ENCODE measurements around the gene CNOT4. TPM values are rescaled to one million over a fixed set of nuclear protein-coding genes. Genes with fewer than 3 reads are reported as not detected.

Gene CNOT4
- total RNA-seq, 1 experiment from 2014 or later, result 22.0 TPM

- no peak overlapping the region for H3K4me3 Mint-ChIP-seq (ENCODE audit: unreplicated experiment)
- no peaks in the 10 kb centered on the region for H3K9me3 Mint-ChIP-seq (ENCODE audit: unreplicated experiment)
- no peaks in the 10 kb centered on the region for H3K4me1 ChIP-seq
- ChIA-PET CTCF (no interaction called here), POLR2A (no interaction called here)
- TF ChIP-seq, protein P1, sequence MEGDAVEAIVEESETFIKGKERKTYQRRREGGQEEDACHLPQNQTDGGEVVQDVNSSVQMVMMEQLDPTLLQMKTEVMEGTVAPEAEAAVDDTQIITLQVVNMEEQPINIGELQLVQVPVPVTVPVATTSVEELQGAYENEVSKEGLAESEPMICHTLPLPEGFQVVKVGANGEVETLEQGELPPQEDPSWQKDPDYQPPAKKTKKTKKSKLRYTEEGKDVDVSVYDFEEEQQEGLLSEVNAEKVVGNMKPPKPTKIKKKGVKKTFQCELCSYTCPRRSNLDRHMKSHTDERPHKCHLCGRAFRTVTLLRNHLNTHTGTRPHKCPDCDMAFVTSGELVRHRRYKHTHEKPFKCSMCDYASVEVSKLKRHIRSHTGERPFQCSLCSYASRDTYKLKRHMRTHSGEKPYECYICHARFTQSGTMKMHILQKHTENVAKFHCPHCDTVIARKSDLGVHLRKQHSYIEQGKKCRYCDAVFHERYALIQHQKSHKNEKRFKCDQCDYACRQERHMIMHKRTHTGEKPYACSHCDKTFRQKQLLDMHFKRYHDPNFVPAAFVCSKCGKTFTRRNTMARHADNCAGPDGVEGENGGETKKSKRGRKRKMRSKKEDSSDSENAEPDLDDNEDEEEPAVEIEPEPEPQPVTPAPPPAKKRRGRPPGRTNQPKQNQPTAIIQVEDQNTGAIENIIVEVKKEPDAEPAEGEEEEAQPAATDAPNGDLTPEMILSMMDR (IDR thresholded peaks at IDR 0.05; ENCODE audit: insufficient read depth in 1 of 2, low read depth in 1 of 2, low read length in 1 of 2, severe bottlenecking in 1 of 2, unreplicated experiment in 1 of 2), result no peak
- no peak overlapping the region for H3K27ac Mint-ChIP-seq (ENCODE audit: unreplicated experiment)
- BruUV-seq (replicated peaks), result no TSS peak
- H3K9me3 ChIP-seq, result no peaks in the 10 kb centered on the region
- no peaks in the 10 kb centered on the region for H3K4me1 Mint-ChIP-seq (ENCODE audit: low read depth, unreplicated experiment)
- H3K27me3 ChIP-seq (replicated peaks; ENCODE audit: control insufficient read depth, insufficient read depth, low read length), result no peaks in the 10 kb centered on the region
- no peaks in the 10 kb centered on the region for H3K27me3 Mint-ChIP-seq (ENCODE audit: insufficient read depth, unreplicated experiment)
- no peaks in the 10 kb centered on the region for H3K36me3 ChIP-seq (ENCODE audit: control insufficient read depth, insufficient read depth, low read length)
- intact Hi-C loops (cut with micrococcal nuclease; ENCODE audit: unreplicated experiment), result no loop called here
- H3K4me3 ChIP-seq (ENCODE audit: low read depth, low read length), result no peak overlapping the region
- DNase-seq, result no peak
- no peaks in the 10 kb centered on the region for H3K36me3 Mint-ChIP-seq (ENCODE audit: insufficient read depth, unreplicated experiment)
Observed at GRCh38 chr7:135486261-135486920, 23.5 kb downstream of the CNOT4 start.

- POLR2A ChIA-PET, result no interaction called here
Observed at GRCh38 chr7:135481598-135481979, 28.3 kb downstream of the CNOT4 start.

DNA sequence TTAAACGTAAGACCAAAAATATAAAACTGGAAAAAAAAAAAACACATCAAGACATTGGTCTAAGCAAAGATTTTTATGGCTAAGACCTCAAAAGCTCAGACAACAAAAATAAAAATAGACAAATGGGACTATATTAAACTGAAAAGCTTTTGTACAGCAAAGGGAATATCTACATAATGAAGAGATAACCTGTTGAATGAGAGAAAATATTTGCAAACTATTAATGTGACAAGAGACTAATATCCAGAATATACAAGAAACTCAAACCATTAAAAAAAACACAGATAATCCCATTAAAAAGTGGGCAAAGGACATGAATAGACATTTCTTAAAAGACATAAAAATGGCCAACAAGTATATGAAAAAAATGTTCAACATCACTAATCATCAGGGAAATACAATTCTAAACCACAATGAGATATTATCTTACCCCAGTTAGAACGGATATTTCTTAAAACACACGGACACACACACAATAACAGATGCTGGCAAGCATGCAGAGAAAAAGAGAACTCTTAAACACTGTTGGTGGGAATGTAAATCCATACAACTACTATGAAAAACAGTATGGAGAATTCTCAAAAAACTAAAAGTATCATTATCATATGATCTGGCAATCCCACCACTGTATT is 28.8 kb downstream of the CNOT4 start:
- intact Hi-C loops (cut with micrococcal nuclease; ENCODE audit: unreplicated experiment), result no loop called here
- TF ChIP-seq, protein P1 (IDR thresholded peaks at IDR 0.05; ENCODE audit: insufficient read depth in 1 of 2, low read depth in 1 of 2, low read length in 1 of 2, severe bottlenecking in 1 of 2, unreplicated experiment in 1 of 2), result no peak
- Mint-ChIP-seq H3K27ac (ENCODE audit: unreplicated experiment) (no peak overlapping the region), H3K4me3 (ENCODE audit: unreplicated experiment) (no peak overlapping the region), H3K4me1 (ENCODE audit: low read depth, unreplicated experiment) (no peaks in the 10 kb centered on the region), H3K27me3 (ENCODE audit: insufficient read depth, unreplicated experiment) (no peaks in the 10 kb centered on the region), H3K9me3 (ENCODE audit: unreplicated experiment) (no peaks in the 10 kb centered on the region), H3K36me3 (ENCODE audit: insufficient read depth, unreplicated experiment) (no peaks in the 10 kb centered on the region)
- Histone ChIP-seq H3K4me3 (ENCODE audit: low read depth, low read length) (no peak overlapping the region), H3K9me3 (no peaks in the 10 kb centered on the region), H3K4me1 (no peaks in the 10 kb centered on the region), H3K27me3 (replicated peaks; ENCODE audit: control insufficient read depth, insufficient read depth, low read length) (no peaks in the 10 kb centered on the region), H3K36me3 (ENCODE audit: control insufficient read depth, insufficient read depth, low read length) (no peaks in the 10 kb centered on the region)
- BruUV-seq (replicated peaks), result no TSS peak
- ChIA-PET CTCF (no interaction called here), POLR2A (no interaction called here)
- no peak for DNase-seq

More at GRCh38 chr7:135481598-135481979, 28.3 kb downstream of the CNOT4 start:
- H3K4me1 Mint-ChIP-seq (ENCODE audit: low read depth, unreplicated experiment), result no peaks in the 10 kb centered on the region
- H3K36me3 Mint-ChIP-seq (ENCODE audit: insufficient read depth, unreplicated experiment), result no peaks in the 10 kb centered on the region
- Histone ChIP-seq H3K9me3 (no peaks in the 10 kb centered on the region), H3K36me3 (ENCODE audit: control insufficient read depth, insufficient read depth, low read length) (no peaks in the 10 kb centered on the region), H3K4me1 (no peaks in the 10 kb centered on the region), H3K27me3 (replicated peaks; ENCODE audit: control insufficient read depth, insufficient read depth, low read length) (no peaks in the 10 kb centered on the region), H3K4me3 (ENCODE audit: low read depth, low read length) (no peak overlapping the region)
- no peaks in the 10 kb centered on the region for H3K27me3 Mint-ChIP-seq (ENCODE audit: insufficient read depth, unreplicated experiment)
- TF ChIP-seq, protein P1 (IDR thresholded peaks at IDR 0.05; ENCODE audit: insufficient read depth in 1 of 2, low read depth in 1 of 2, low read length in 1 of 2, severe bottlenecking in 1 of 2, unreplicated experiment in 1 of 2), result no peak
- no peak for DNase-seq
- no peaks in the 10 kb centered on the region for H3K9me3 Mint-ChIP-seq (ENCODE audit: unreplicated experiment)
- H3K27ac Mint-ChIP-seq (ENCODE audit: unreplicated experiment), result no peak overlapping the region
- intact Hi-C loops (cut with micrococcal nuclease; ENCODE audit: unreplicated experiment), result no loop called here
- CTCF ChIA-PET, result no interaction called here
- no peak overlapping the region for H3K4me3 Mint-ChIP-seq (ENCODE audit: unreplicated experiment)
- BruUV-seq (replicated peaks), result no TSS peak
